ENCODE results near the gene SELENOS. TPM values are rescaled to one million over a fixed set of nuclear protein-coding genes. Genes with fewer than 3 reads are reported as not detected.

The SELENOS gene
- total and polyA plus RNA-seq, 9 of the 15 experiments (the other 6 are each of a cell fraction or from before 2014, with no cell fraction given): 24.9 to 57.4 (median 47.9) TPM

GRCh38 chr15:101322016-101322695 lies 44.9 kb upstream of the SELENOS start:
- BruUV-seq (replicated peaks): no TSS peak
- 50% methylated on average over 18 of the region's 21 CpGs for WGBS (ENCODE audit: insufficient coverage, low coverage, missing lambda C conversion rate)
- Histone ChIP-seq H2AFZ (ENCODE audit: low read depth, low read length) (no peak overlapping the region), H4K20me1 (replicated peaks; ENCODE audit: control insufficient read depth, insufficient read depth, low read length) (no peaks in the 10 kb centered on the region), H3K27ac (ENCODE audit: extremely low read depth, low read depth, low read length) (no peak overlapping the region), H3K4me2 (ENCODE audit: insufficient read depth, low read length) (no peak overlapping the region), H3K9me1 (ENCODE audit: control insufficient read depth, insufficient read depth, low read length) (no peaks in the 10 kb centered on the region), H3K4me3 (no peak overlapping the region), H3K9me3 (replicated peaks; ENCODE audit: control insufficient read depth, insufficient read depth, low read depth, low read length) (no peaks in the 10 kb centered on the region), H3K9ac (ENCODE audit: insufficient read depth in 1 of 2, low read depth in 2 of 2, low read length in 2 of 2) (no peak overlapping the region), H3K79me2 (ENCODE audit: control insufficient read depth, insufficient read depth, low read length) (no peaks in the 10 kb centered on the region), H3K27me3 (ENCODE audit: control insufficient read depth in 2 of 2, insufficient read depth in 2 of 2, low read length in 2 of 2) (peaks cover 0 to 35% of the 10 kb centered on the region in 2 experiments; a peak in 3 of 5 replicates), H3K36me3 (ENCODE audit: control insufficient read depth, insufficient read depth, low read length) (no peaks in the 10 kb centered on the region), H3K4me1 (replicated peaks in 1 of 2; ENCODE audit: control insufficient read depth in 2 of 2, insufficient read depth in 2 of 2, low read length in 2 of 2) (no peaks in the 10 kb centered on the region)
- ChIA-PET CTCF (ENCODE audit: low intra/inter-chr PET ratio) (no interaction called here), POLR2A (interaction anchor here (0.6 kb wide), 1 partner anchor 33 kb away, joined by 3 read pairs; no protein-coding TSS in a partner anchor)
- intact Hi-C loops (cut with micrococcal nuclease): no loop called here
- ATAC-seq (no peak), FAIRE-seq (no peak), DNase-seq (ENCODE audit: extremely low read depth in 1 of 4, low spot score in 3 of 4) (no peak)
- TF ChIP-seq ARID3A (IDR thresholded peaks at IDR 0.05; ENCODE audit: borderline replicate concordance, low read depth, low read length) (no peak), SMARCA5 (IDR thresholded peaks at IDR 0.05) (no peak), POLR3A (IDR thresholded peaks at IDR 0.05; ENCODE audit: borderline replicate concordance, extremely low read depth, insufficient read depth, insufficient read length) (no peak), HCFC1 (IDR thresholded peaks at IDR 0.05; ENCODE audit: low read depth, low read length) (no peak), CHD1 (IDR thresholded peaks at IDR 0.05; ENCODE audit: low read length) (no peak)
- in situ Hi-C loops (cut with MboI): no loop called here

Measured in K562 (cell line).